ENCODE data around the gene ATF2.
"Not testable (repeated sequence)": the region's sequence is repeated elsewhere in the genome, so short reads cannot be mapped to it uniquely, and the experiment has no call there.

Gene ATF2

GRCh38 chr2:175103191-175103590 lies 64.8 kb downstream of the ATF2 start:
- no peak for TF ChIP-seq EZH2phosphoT487 (IDR thresholded peaks at IDR 0.05; ENCODE audit: low read depth)
- no peak for TF ChIP-seq CTCF (IDR thresholded peaks at IDR 0.05; ENCODE audit: low read depth, low read length)
- H3K27ac ChIP-seq (ENCODE audit: low read length) = no peak overlapping the region
- H2AFZ ChIP-seq (ENCODE audit: low read depth, low read length) = no peak overlapping the region
- H3K9ac ChIP-seq (ENCODE audit: low read length) = no peak overlapping the region
- no peak overlapping the region for H3K4me3 ChIP-seq (ENCODE audit: low read length)
- no peaks in the 10 kb centered on the region for H3K27me3 ChIP-seq (ENCODE audit: low read depth, low read length)
- H3K4me1 ChIP-seq (ENCODE audit: low read length) = no peaks in the 10 kb centered on the region
- H3K9me3 ChIP-seq (ENCODE audit: insufficient read depth, low read length) = no peaks in the 10 kb centered on the region
- H3K4me2 ChIP-seq (ENCODE audit: low read length) = no peak overlapping the region
- peaks cover 25% of the 10 kb centered on the region for H3K36me3 ChIP-seq (replicated peaks; ENCODE audit: low read depth, low read length)
- H3K79me2 ChIP-seq (ENCODE audit: low read length) = no peaks in the 10 kb centered on the region
- no peaks in the 10 kb centered on the region for H4K20me1 ChIP-seq (ENCODE audit: insufficient read depth, low read length)

- H3K4me3 ChIP-seq (ENCODE audit: low read length) = no peak overlapping the region
- H3K4me2 ChIP-seq (ENCODE audit: low read length) = no peak overlapping the region
- H3K36me3 ChIP-seq (replicated peaks; ENCODE audit: low read depth, low read length) = peaks cover 28% of the 10 kb centered on the region
- no peaks in the 10 kb centered on the region for H3K4me1 ChIP-seq (ENCODE audit: low read length)
- no peaks in the 10 kb centered on the region for H3K27me3 ChIP-seq (ENCODE audit: low read depth, low read length)
- H3K9me3 ChIP-seq (ENCODE audit: insufficient read depth, low read length) = no peaks in the 10 kb centered on the region
- no peak overlapping the region for H3K9ac ChIP-seq (ENCODE audit: low read length)
- H4K20me1 ChIP-seq (ENCODE audit: insufficient read depth, low read length) = no peaks in the 10 kb centered on the region
- H2AFZ ChIP-seq (ENCODE audit: low read depth, low read length) = no peak overlapping the region
- no peaks in the 10 kb centered on the region for H3K79me2 ChIP-seq (ENCODE audit: low read length)
- no peak overlapping the region for H3K27ac ChIP-seq (ENCODE audit: low read length)
- TF ChIP-seq CTCF (IDR thresholded peaks at IDR 0.05; ENCODE audit: low read depth, low read length) (no peak), EZH2phosphoT487 (IDR thresholded peaks at IDR 0.05; ENCODE audit: low read depth) (no peak)
Observed at GRCh38 chr2:175101514-175101913, 66.5 kb downstream of the ATF2 start.

GRCh38 chr2:175097297-175097696 lies 70.7 kb downstream of the ATF2 start:
- Histone ChIP-seq H3K27ac (ENCODE audit: low read length) (no peak overlapping the region), H3K36me3 (replicated peaks; ENCODE audit: low read depth, low read length) (peaks cover 18% of the 10 kb centered on the region), H4K20me1 (ENCODE audit: insufficient read depth, low read length) (no peaks in the 10 kb centered on the region), H3K9ac (ENCODE audit: low read length) (no peak overlapping the region), H3K4me2 (ENCODE audit: low read length) (no peak overlapping the region), H3K9me3 (ENCODE audit: insufficient read depth, low read length) (no peaks in the 10 kb centered on the region), H2AFZ (ENCODE audit: low read depth, low read length) (no peak overlapping the region), H3K79me2 (ENCODE audit: low read length) (no peaks in the 10 kb centered on the region), H3K4me3 (ENCODE audit: low read length) (no peak overlapping the region), H3K4me1 (ENCODE audit: low read length) (0 out of 2 replicates have a peak, but pooled peaks cover 2% of the 10 kb centered on the region), H3K27me3 (ENCODE audit: low read depth, low read length) (no peaks in the 10 kb centered on the region)
- TF ChIP-seq EZH2phosphoT487 (IDR thresholded peaks at IDR 0.05; ENCODE audit: low read depth) (no peak), CTCF (IDR thresholded peaks at IDR 0.05; ENCODE audit: low read depth, low read length) (no peak)

- not testable (repeated sequence) for H2AFZ ChIP-seq (ENCODE audit: low read depth, low read length); H3K27me3 ChIP-seq (ENCODE audit: low read depth, low read length); H4K20me1 ChIP-seq (ENCODE audit: insufficient read depth, low read length); H3K9ac ChIP-seq (ENCODE audit: low read length); H3K4me1 ChIP-seq (ENCODE audit: low read length); H3K4me2 ChIP-seq (ENCODE audit: low read length); H3K79me2 ChIP-seq (ENCODE audit: low read length); H3K4me3 ChIP-seq (ENCODE audit: low read length); H3K27ac ChIP-seq (ENCODE audit: low read length); H3K9me3 ChIP-seq (ENCODE audit: insufficient read depth, low read length)
- H3K36me3 ChIP-seq (replicated peaks; ENCODE audit: low read depth, low read length) = peaks cover 22% of the 10 kb centered on the region
Observed at GRCh38 chr2:175084117-175084516, 83.9 kb downstream of the ATF2 start.

GRCh38 chr2:175080479-175080878 lies 87.5 kb downstream of the ATF2 start:
- no peak for TF ChIP-seq CTCF (IDR thresholded peaks at IDR 0.05; ENCODE audit: low read depth, low read length)
- no peak for TF ChIP-seq EZH2phosphoT487 (IDR thresholded peaks at IDR 0.05; ENCODE audit: low read depth)
- Histone ChIP-seq H3K79me2 (ENCODE audit: low read length) (no peaks in the 10 kb centered on the region), H3K27me3 (ENCODE audit: low read depth, low read length) (no peaks in the 10 kb centered on the region), H4K20me1 (ENCODE audit: insufficient read depth, low read length) (no peaks in the 10 kb centered on the region), H3K4me1 (ENCODE audit: low read length) (no peaks in the 10 kb centered on the region), H3K9ac (ENCODE audit: low read length) (no peak overlapping the region), H3K27ac (ENCODE audit: low read length) (no peak overlapping the region), H3K36me3 (replicated peaks; ENCODE audit: low read depth, low read length) (peaks cover 29% of the 10 kb centered on the region), H2AFZ (ENCODE audit: low read depth, low read length) (no peak overlapping the region), H3K9me3 (ENCODE audit: insufficient read depth, low read length) (no peaks in the 10 kb centered on the region), H3K4me2 (ENCODE audit: low read length) (no peak overlapping the region), H3K4me3 (ENCODE audit: low read length) (no peak overlapping the region)

Measured in OCI-LY3 (cell line).